Endothelial cell of hepatic sinusoid (primary cell): ENCODE results near the gene MRPL3.
"Not testable (repeated sequence)": the region's sequence is repeated elsewhere in the genome, so short reads cannot be mapped to it uniquely, and the experiment has no call there.

Experiments used
- in situ Hi-C: cut with HindIII; loops from 2 replicates; pipeline ENCODE4 v1.10.0; 2017; ENCODE audit warnings: low sequenced_read_pairs

Gene MRPL3

GRCh38 chr3:131501949-131502348 is 822 bp downstream of the MRPL3 start:
- in situ Hi-C loops, result no loop called here

GRCh38 chr3:131494706-131495105 is 8.1 kb downstream of the MRPL3 start:
- in situ Hi-C loops, result no loop called here

- in situ Hi-C loops, result no loop called here
Measured at GRCh38 chr3:131491775-131492174, 11.0 kb downstream of the MRPL3 start.

- in situ Hi-C loops, result no loop called here
Measured at GRCh38 chr3:131491084-131491483, 11.7 kb downstream of the MRPL3 start.

- in situ Hi-C loops, result not testable (repeated sequence)
Measured at GRCh38 chr3:131486545-131486944, 16.2 kb downstream of the MRPL3 start.

- in situ Hi-C loops, result no loop called here
Measured at GRCh38 chr3:131485119-131485518, 17.7 kb downstream of the MRPL3 start.

- in situ Hi-C loops, result no loop called here
Measured at GRCh38 chr3:131484496-131485111, 18.2 kb downstream of the MRPL3 start.

- in situ Hi-C loops, result no loop called here
Measured at GRCh38 chr3:131480116-131480515, 22.7 kb downstream of the MRPL3 start.

- in situ Hi-C loops, result no loop called here
Measured at GRCh38 chr3:131477813-131478212, 25.0 kb downstream of the MRPL3 start.

- in situ Hi-C loops, result no loop called here
Measured at GRCh38 chr3:131474115-131474514, 28.7 kb downstream of the MRPL3 start.

- in situ Hi-C loops, result no loop called here
Measured at GRCh38 chr3:131470377-131470776, 32.4 kb downstream of the MRPL3 start.

- in situ Hi-C loops, result no loop called here
Measured at GRCh38 chr3:131458653-131459052, 44.1 kb downstream of the MRPL3 start.

GRCh38 chr3:131457220-131457619 is 45.6 kb downstream of the MRPL3 start:
- in situ Hi-C loops, result no loop called here

GRCh38 chr3:131454501-131454900 is 48.3 kb downstream of the MRPL3 start:
- in situ Hi-C loops, result no loop called here

- in situ Hi-C loops, result no loop called here
Measured at GRCh38 chr3:131453533-131453932, 49.2 kb downstream of the MRPL3 start.

- in situ Hi-C loops, result no loop called here
Measured at GRCh38 chr3:131447349-131447748, 55.4 kb downstream of the MRPL3 start.

GRCh38 chr3:131444180-131444579 is 58.6 kb downstream of the MRPL3 start:
- in situ Hi-C loops, result no loop called here

- in situ Hi-C loops, result no loop called here
Measured at GRCh38 chr3:131439084-131439483, 63.7 kb downstream of the MRPL3 start.

GRCh38 chr3:131435000-131435399 is 67.8 kb downstream of the MRPL3 start:
- in situ Hi-C loops, result no loop called here

GRCh38 chr3:131432441-131432840 is 70.3 kb downstream of the MRPL3 start:
- in situ Hi-C loops, result no loop called here

- in situ Hi-C loops, result no loop called here
Measured at GRCh38 chr3:131431754-131432153, 71.0 kb downstream of the MRPL3 start.

- in situ Hi-C loops, result no loop called here
Measured at GRCh38 chr3:131427226-131427625, 75.5 kb downstream of the MRPL3 start.

- in situ Hi-C loops, result no loop called here
Measured at GRCh38 chr3:131421957-131422498, 80.7 kb downstream of the MRPL3 start.
